ENCODE data around the gene CALY.

DNA sequence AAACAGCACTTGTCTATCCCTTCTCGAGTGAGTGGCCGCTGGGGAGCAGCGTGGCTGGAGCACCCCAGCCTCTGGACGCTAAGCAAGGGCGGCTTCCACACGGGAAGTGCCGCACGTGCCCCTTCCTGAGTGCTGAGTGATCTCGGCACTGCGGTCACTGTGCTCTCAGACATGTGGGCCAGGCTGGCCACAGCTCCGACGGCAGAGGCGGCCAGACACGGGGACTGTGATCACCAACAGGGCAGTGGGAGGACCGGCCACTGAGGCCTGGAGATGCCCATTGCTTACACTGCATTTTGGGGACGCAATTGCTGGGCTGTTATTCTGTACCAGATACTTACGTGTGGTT lies 29.4 kb upstream of the CALY start:
- TF ChIP-seq, protein P1, sequence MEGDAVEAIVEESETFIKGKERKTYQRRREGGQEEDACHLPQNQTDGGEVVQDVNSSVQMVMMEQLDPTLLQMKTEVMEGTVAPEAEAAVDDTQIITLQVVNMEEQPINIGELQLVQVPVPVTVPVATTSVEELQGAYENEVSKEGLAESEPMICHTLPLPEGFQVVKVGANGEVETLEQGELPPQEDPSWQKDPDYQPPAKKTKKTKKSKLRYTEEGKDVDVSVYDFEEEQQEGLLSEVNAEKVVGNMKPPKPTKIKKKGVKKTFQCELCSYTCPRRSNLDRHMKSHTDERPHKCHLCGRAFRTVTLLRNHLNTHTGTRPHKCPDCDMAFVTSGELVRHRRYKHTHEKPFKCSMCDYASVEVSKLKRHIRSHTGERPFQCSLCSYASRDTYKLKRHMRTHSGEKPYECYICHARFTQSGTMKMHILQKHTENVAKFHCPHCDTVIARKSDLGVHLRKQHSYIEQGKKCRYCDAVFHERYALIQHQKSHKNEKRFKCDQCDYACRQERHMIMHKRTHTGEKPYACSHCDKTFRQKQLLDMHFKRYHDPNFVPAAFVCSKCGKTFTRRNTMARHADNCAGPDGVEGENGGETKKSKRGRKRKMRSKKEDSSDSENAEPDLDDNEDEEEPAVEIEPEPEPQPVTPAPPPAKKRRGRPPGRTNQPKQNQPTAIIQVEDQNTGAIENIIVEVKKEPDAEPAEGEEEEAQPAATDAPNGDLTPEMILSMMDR (IDR thresholded peaks at IDR 0.05) = no peak
- no peak for TF ChIP-seq POLR2A (IDR thresholded peaks at IDR 0.05)
